Measurements from ENCODE around the gene PCYT1B. TPM values are rescaled to one million over a fixed set of nuclear protein-coding genes. Genes with fewer than 3 reads are reported as not detected.

PCYT1B gene
- total RNA-seq, 5 donors from 2014 or later (not counting 1 experiment from before 2014, with no cell fraction given) = 0.06 to 0.50 TPM; not detected in 3

DNA sequence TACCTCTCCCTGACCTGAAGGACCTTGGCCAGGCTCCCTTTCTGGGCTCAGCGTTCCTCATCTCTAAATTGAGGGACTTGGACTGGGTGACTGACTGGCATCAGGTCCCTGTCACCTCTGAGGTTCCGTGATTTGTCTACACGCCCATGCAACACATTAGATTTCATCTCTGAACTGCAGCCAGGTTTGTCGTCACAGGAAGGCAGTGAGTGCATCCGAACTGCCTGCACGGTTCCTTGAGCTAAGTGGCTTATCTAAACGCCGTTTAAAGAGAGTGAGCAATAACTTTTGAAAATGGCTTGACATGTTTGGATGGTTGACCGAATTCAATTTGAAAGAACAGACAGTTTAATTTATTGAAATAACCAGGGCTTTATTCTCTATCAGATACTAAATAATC, 70.1 kb downstream of the PCYT1B start:
- CTCF ChIA-PET = no interaction called here

GRCh38 chrX:24575496-24575895, 71.7 kb downstream of the PCYT1B start:
- Mint-ChIP-seq H3K9me3 (no peaks in the 10 kb centered on the region), H3K27ac (no peak overlapping the region), H3K36me3 (no peaks in the 10 kb centered on the region), H3K27me3 (no peaks in the 10 kb centered on the region), H3K4me3 (no peak overlapping the region), H3K4me1 (no peaks in the 10 kb centered on the region)
- CTCF ChIA-PET = no interaction called here
- ATAC-seq (replicated peaks in 1 of 4) = no peak
- H3K36me3 ChIP-seq (ENCODE audit: control insufficient read depth in 2 of 2, extremely low read depth in 1 of 2, insufficient read depth in 1 of 2, low read length in 1 of 2) = no peaks in the 10 kb centered on the region
- WGBS (ENCODE audit: insufficient coverage) = no CpG with 5 or more reads among the region's 1 CpG
- DNase-seq = no peak
- H3K27me3 ChIP-seq (replicated peaks in 1 of 2; ENCODE audit: control insufficient read depth in 2 of 2, extremely low read depth in 1 of 2, insufficient read depth in 2 of 2, low read length in 1 of 2) = no peaks in the 10 kb centered on the region
- no peaks in the 10 kb centered on the region for H3K4me1 ChIP-seq (ENCODE audit: control insufficient read depth in 1 of 2, extremely low read depth in 1 of 2, insufficient read depth in 2 of 2, low read length in 2 of 2)
- no peaks in the 10 kb centered on the region for H3K9me3 ChIP-seq
- H3K4me3 ChIP-seq (ENCODE audit: control insufficient read depth in 1 of 2, extremely low read depth in 1 of 2, low read length in 1 of 2) = no peak overlapping the region
- POLR2A ChIA-PET = no interaction called here
- H3K27ac ChIP-seq (ENCODE audit: low read length) = no peak overlapping the region

More for the DNA sequence above, 70.1 kb downstream of the PCYT1B start:
- no peaks in the 10 kb centered on the region for H3K27me3 ChIP-seq (replicated peaks in 1 of 2; ENCODE audit: control insufficient read depth in 2 of 2, extremely low read depth in 1 of 2, insufficient read depth in 2 of 2, low read length in 1 of 2)
- H3K4me1 ChIP-seq (ENCODE audit: control insufficient read depth in 1 of 2, extremely low read depth in 1 of 2, insufficient read depth in 2 of 2, low read length in 2 of 2) = no peaks in the 10 kb centered on the region
- POLR2A ChIA-PET = no interaction called here
- H3K36me3 ChIP-seq (ENCODE audit: control insufficient read depth in 2 of 2, extremely low read depth in 1 of 2, insufficient read depth in 1 of 2, low read length in 1 of 2) = no peaks in the 10 kb centered on the region
- ATAC-seq (replicated peaks in 1 of 4) = no peak
- Mint-ChIP-seq H3K4me1 (no peaks in the 10 kb centered on the region), H3K36me3 (no peaks in the 10 kb centered on the region), H3K9me3 (no peaks in the 10 kb centered on the region), H3K27me3 (peaks cover 0 to 9% of the 10 kb centered on the region in 2 donors), H3K27ac (no peak overlapping the region), H3K4me3 (no peak overlapping the region)
- H3K9me3 ChIP-seq = no peaks in the 10 kb centered on the region
- DNase-seq = no peak
- H3K4me3 ChIP-seq (ENCODE audit: control insufficient read depth in 1 of 2, extremely low read depth in 1 of 2, low read length in 1 of 2) = no peak overlapping the region
- no peak overlapping the region for H3K27ac ChIP-seq (ENCODE audit: low read length)
- 94% methylated on average over 2 of the region's 9 CpGs for WGBS (ENCODE audit: insufficient coverage)

- Mint-ChIP-seq H3K9me3 (no peaks in the 10 kb centered on the region), H3K36me3 (no peaks in the 10 kb centered on the region), H3K27me3 (no peaks in the 10 kb centered on the region), H3K27ac (no peak overlapping the region), H3K4me1 (no peaks in the 10 kb centered on the region), H3K4me3 (no peak overlapping the region)
- Histone ChIP-seq H3K4me1 (ENCODE audit: control insufficient read depth in 1 of 2, extremely low read depth in 1 of 2, insufficient read depth in 2 of 2, low read length in 2 of 2) (no peaks in the 10 kb centered on the region), H3K27me3 (replicated peaks in 1 of 2; ENCODE audit: control insufficient read depth in 2 of 2, extremely low read depth in 1 of 2, insufficient read depth in 2 of 2, low read length in 1 of 2) (no peaks in the 10 kb centered on the region), H3K4me3 (ENCODE audit: control insufficient read depth in 1 of 2, extremely low read depth in 1 of 2, low read length in 1 of 2) (no peak overlapping the region), H3K27ac (ENCODE audit: low read length) (no peak overlapping the region), H3K36me3 (ENCODE audit: control insufficient read depth in 2 of 2, extremely low read depth in 1 of 2, insufficient read depth in 1 of 2, low read length in 1 of 2) (no peaks in the 10 kb centered on the region), H3K9me3 (no peaks in the 10 kb centered on the region)
- DNase-seq (no peak), ATAC-seq (replicated peaks in 1 of 4) (no peak)
- ChIA-PET POLR2A (no interaction called here), CTCF (no interaction called here)
- WGBS (ENCODE audit: insufficient coverage) = 11% methylated on average over 2 of the region's 4 CpGs
Measured at GRCh38 chrX:24574743-24575142, 72.4 kb downstream of the PCYT1B start.

DNA sequence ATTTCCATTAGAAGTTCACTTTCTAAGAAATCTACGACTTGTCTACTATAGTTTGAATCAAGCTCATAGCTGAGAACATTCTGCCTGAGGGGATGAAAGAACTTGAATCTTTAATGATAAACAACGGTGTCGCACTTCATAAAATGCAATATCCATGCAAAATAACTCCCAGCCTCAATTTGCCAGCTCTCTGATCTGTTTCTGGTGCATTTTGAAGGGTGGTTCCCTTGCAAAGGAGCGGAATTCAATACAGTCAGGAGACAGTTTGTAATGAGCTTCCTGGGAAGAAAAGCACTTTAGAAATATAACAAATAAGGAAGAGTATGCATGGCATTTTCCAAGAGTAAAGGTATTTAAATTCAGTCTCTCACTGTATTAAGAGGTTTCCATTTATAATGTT, 80.0 kb downstream of the PCYT1B start:
- no CpG with 5 or more reads among the region's 4 CpGs for WGBS (ENCODE audit: insufficient coverage)
- Histone ChIP-seq H3K27me3 (replicated peaks in 1 of 2; ENCODE audit: control insufficient read depth in 2 of 2, extremely low read depth in 1 of 2, insufficient read depth in 2 of 2, low read length in 1 of 2) (no peaks in the 10 kb centered on the region), H3K4me3 (ENCODE audit: control insufficient read depth in 1 of 2, extremely low read depth in 1 of 2, low read length in 1 of 2) (no peak overlapping the region), H3K36me3 (ENCODE audit: control insufficient read depth in 2 of 2, extremely low read depth in 1 of 2, insufficient read depth in 1 of 2, low read length in 1 of 2) (no peaks in the 10 kb centered on the region), H3K9me3 (no peaks in the 10 kb centered on the region), H3K4me1 (ENCODE audit: control insufficient read depth in 1 of 2, extremely low read depth in 1 of 2, insufficient read depth in 2 of 2, low read length in 2 of 2) (no peaks in the 10 kb centered on the region), H3K27ac (ENCODE audit: low read length) (no peak overlapping the region)
- Mint-ChIP-seq H3K4me1 (no peaks in the 10 kb centered on the region), H3K9me3 (no peaks in the 10 kb centered on the region), H3K27me3 (peaks cover 0 to 13% of the 10 kb centered on the region in 2 donors), H3K27ac (no peak overlapping the region), H3K36me3 (no peaks in the 10 kb centered on the region), H3K4me3 (no peak overlapping the region)
- POLR2A ChIA-PET = no interaction called here
- CTCF ChIA-PET = no interaction called here
- no peak for ATAC-seq (replicated peaks in 1 of 4)
- no peak for DNase-seq

DNA sequence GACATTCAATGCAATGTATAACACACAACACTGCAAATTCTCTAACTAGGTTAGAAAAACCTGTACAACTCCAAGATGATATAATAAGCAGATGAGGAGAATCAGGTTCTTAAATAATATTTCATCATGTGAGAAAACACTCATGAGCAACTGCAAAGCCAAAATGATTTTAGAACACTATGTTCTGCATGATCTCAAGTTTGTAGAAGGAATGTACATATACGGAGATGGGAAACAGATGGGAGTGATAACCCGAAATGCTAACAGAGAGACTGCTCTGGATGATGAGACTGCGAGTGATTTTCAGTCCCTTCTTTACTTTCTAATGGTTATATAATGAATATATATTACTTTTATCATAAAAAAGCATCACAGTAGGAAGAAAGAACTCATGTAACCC, 80.9 kb downstream of the PCYT1B start:
- H3K27ac Mint-ChIP-seq = no peak overlapping the region
- ChIA-PET CTCF (no interaction called here), POLR2A (no interaction called here)
- Histone ChIP-seq H3K4me3 (ENCODE audit: control insufficient read depth in 1 of 2, extremely low read depth in 1 of 2, low read length in 1 of 2) (no peak overlapping the region), H3K36me3 (ENCODE audit: control insufficient read depth in 2 of 2, extremely low read depth in 1 of 2, insufficient read depth in 1 of 2, low read length in 1 of 2) (no peaks in the 10 kb centered on the region), H3K27me3 (replicated peaks in 1 of 2; ENCODE audit: control insufficient read depth in 2 of 2, extremely low read depth in 1 of 2, insufficient read depth in 2 of 2, low read length in 1 of 2) (no peaks in the 10 kb centered on the region), H3K4me1 (ENCODE audit: control insufficient read depth in 1 of 2, extremely low read depth in 1 of 2, insufficient read depth in 2 of 2, low read length in 2 of 2) (no peaks in the 10 kb centered on the region), H3K9me3 (no peaks in the 10 kb centered on the region), H3K27ac (ENCODE audit: low read length) (no peak overlapping the region)
- no peaks in the 10 kb centered on the region for H3K9me3 Mint-ChIP-seq
- H3K27me3 Mint-ChIP-seq = peaks cover 0 to 13% of the 10 kb centered on the region in 2 donors
- H3K4me3 Mint-ChIP-seq = no peak overlapping the region
- WGBS (ENCODE audit: insufficient coverage) = no CpG with 5 or more reads among the region's 3 CpGs
- DNase-seq (no peak), ATAC-seq (replicated peaks in 1 of 4) (no peak)
- no peaks in the 10 kb centered on the region for H3K4me1 Mint-ChIP-seq
- H3K36me3 Mint-ChIP-seq = no peaks in the 10 kb centered on the region

DNA sequence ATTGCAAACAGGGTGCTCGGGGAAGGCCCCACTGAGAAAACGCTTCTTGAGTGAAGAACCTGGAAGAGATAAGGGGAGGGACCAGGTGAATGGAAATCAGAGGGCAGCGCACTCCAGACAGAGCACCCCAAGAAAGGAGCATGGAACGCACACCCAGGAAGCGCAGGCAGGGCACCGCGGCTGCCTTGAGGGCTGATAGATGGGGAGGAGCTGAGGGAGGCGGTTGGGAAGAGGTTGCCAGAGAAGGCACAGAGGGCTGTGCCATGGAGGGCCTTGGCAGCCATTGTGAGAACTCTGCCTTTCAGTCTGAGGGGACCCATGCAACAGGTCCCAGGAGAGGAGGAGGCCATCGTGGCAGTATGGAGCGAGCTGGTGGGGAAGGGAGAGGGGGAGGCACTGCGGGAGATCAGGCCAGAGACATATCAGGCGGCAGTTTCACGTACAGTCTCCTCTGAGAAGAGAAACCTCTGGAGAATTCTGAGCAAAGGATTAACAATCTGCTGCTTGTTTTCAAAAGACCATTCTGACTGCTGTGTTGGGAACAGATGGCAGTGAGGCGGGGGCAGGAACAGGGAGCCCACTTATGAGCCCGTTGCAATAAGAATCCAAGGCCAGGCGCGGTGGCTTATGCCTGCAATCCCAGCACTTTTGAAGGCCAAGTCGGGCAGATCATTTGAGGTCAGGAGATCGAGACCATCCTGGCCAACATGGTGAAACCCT, 83.7 kb downstream of the PCYT1B start:
- 92% methylated on average over 9 of the region's 19 CpGs for WGBS (ENCODE audit: insufficient coverage)
- H3K9me3 ChIP-seq = no peaks in the 10 kb centered on the region
- H3K4me3 ChIP-seq (ENCODE audit: control insufficient read depth in 1 of 2, extremely low read depth in 1 of 2, low read length in 1 of 2) = no peak overlapping the region
- H3K4me1 ChIP-seq (ENCODE audit: control insufficient read depth in 1 of 2, extremely low read depth in 1 of 2, insufficient read depth in 2 of 2, low read length in 2 of 2) = no peaks in the 10 kb centered on the region
- DNase-seq (no peak), ATAC-seq (replicated peaks in 1 of 4) (no peak)
- peaks cover 0 to 10% of the 10 kb centered on the region in 2 donors for H3K27me3 Mint-ChIP-seq
- H3K9me3 Mint-ChIP-seq = no peaks in the 10 kb centered on the region
- POLR2A ChIA-PET = no interaction called here
- CTCF ChIA-PET = no interaction called here
- H3K36me3 Mint-ChIP-seq = no peaks in the 10 kb centered on the region
- no peak overlapping the region for H3K4me3 Mint-ChIP-seq
- no peak overlapping the region for H3K27ac Mint-ChIP-seq
- H3K27me3 ChIP-seq (replicated peaks in 1 of 2; ENCODE audit: control insufficient read depth in 2 of 2, extremely low read depth in 1 of 2, insufficient read depth in 2 of 2, low read length in 1 of 2) = no peaks in the 10 kb centered on the region
- H3K36me3 ChIP-seq (ENCODE audit: control insufficient read depth in 2 of 2, extremely low read depth in 1 of 2, insufficient read depth in 1 of 2, low read length in 1 of 2) = no peaks in the 10 kb centered on the region
- H3K27ac ChIP-seq (ENCODE audit: low read length) = no peak overlapping the region
- H3K4me1 Mint-ChIP-seq = no peaks in the 10 kb centered on the region

DNA sequence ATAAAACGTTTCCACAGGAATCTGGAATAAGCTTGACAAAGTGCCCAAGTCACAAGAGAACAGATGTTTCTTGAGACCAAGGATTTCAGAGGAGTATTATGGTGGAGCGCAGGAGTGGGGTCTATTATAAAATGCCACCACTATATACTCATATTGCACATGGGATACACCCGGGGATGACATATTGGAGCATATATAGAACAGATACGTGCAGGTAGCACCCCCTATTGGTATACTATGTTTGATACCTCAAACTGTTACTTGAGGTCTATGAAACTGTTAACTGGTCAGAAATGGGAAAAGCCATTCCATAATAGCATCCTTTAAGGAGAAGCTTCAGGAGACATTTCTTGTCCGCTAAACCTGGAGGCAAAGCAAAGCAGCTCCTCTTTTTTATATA, 86.0 kb downstream of the PCYT1B start:
- DNase-seq = peak in 1 of 35 experiments; percentile 6
- no CpG with 5 or more reads among the region's 5 CpGs for WGBS (ENCODE audit: insufficient coverage)

More for the DNA sequence above, 86.0 kb downstream of the PCYT1B start:
- no peaks in the 10 kb centered on the region for H3K9me3 Mint-ChIP-seq
- no peak overlapping the region for H3K4me3 Mint-ChIP-seq
- Histone ChIP-seq H3K27me3 (replicated peaks in 1 of 2; ENCODE audit: control insufficient read depth in 2 of 2, extremely low read depth in 1 of 2, insufficient read depth in 2 of 2, low read length in 1 of 2) (no peaks in the 10 kb centered on the region), H3K36me3 (ENCODE audit: control insufficient read depth in 2 of 2, extremely low read depth in 1 of 2, insufficient read depth in 1 of 2, low read length in 1 of 2) (no peaks in the 10 kb centered on the region), H3K9me3 (no peaks in the 10 kb centered on the region), H3K4me1 (ENCODE audit: control insufficient read depth in 1 of 2, extremely low read depth in 1 of 2, insufficient read depth in 2 of 2, low read length in 2 of 2) (no peaks in the 10 kb centered on the region), H3K4me3 (ENCODE audit: control insufficient read depth in 1 of 2, extremely low read depth in 1 of 2, low read length in 1 of 2) (no peak overlapping the region), H3K27ac (ENCODE audit: low read length) (no peak overlapping the region)
- CTCF ChIA-PET = interaction anchor here in 1 of 2 donors (0.6 kb wide), 1 partner anchor 34 kb away, joined by 5 read pairs; no protein-coding TSS in a partner anchor
- ATAC-seq (replicated peaks in 1 of 4) = no peak
- POLR2A ChIA-PET = no interaction called here
- H3K36me3 Mint-ChIP-seq = no peaks in the 10 kb centered on the region
- peaks cover 0 to 21% of the 10 kb centered on the region in 2 donors for H3K27me3 Mint-ChIP-seq
- H3K27ac Mint-ChIP-seq = no peak overlapping the region
- H3K4me1 Mint-ChIP-seq = no peaks in the 10 kb centered on the region

All from T-cell (primary cell).